K562 (cell line): ENCODE results near the gene TRPM6. TPM values are rescaled to one million over a fixed set of nuclear protein-coding genes. Genes with fewer than 3 reads are reported as not detected.

Experiments
- MEF2A ChIP-seq: IDR thresholded peaks from 2 replicates; pipeline ENCODE4 v1.6.1; 2011; ENCODE audit warnings: low read depth, mild to moderate bottlenecking, low read length, moderate library complexity; ENCODE audit not compliant: control insufficient read depth
- ZNF384 ChIP-seq: IDR thresholded peaks from 2 replicates; pipeline ENCODE4 v1.6.1; 2012; ENCODE audit warnings: low read depth, low read length, improper control_type of control experiment
- polyA plus RNA-seq, 8 experiments: library from polyadenylated mRNA; depleted of rRNA in 4 of 8; stranded (reverse) in 5 of 8; unstranded in 3 of 8; fragments of >200 nt; fragmentation: Nextera tagmentation in 2 of 8; fragmentation: Illumina TruSeq in 1 of 8; extraction: Ambion mirVana in 2 of 8; extraction: Trizol in 1 of 8; gene quantifications; 2 replicates each; pipeline versions ENCODE4 v1.2.1 to v1.2.3, GENCODE V29; 2011 to 2014; ENCODE audit warnings: inconsistent platforms in 1 of 8, missing spikeins in 1 of 8
- total RNA-seq, 7 experiments: library from RNA; depleted of rRNA in 6 of 7; stranded (reverse); fragments of >200 nt in 6 of 7; fragmentation: Illumina TruSeq in 2 of 7; extraction: Trizol in 2 of 7; gene quantifications; 2 replicates each; pipeline versions ENCODE4 v1.2.1 to v1.2.3, GENCODE V29; 2011 to 2021; ENCODE audit warnings: low replicate concordance in 1 of 7
- TF ChIP-seq, protein P1 (sequence below), 2 experiments: fragments of 450-650 bp; formaldehyde crosslinking in 1 of 2; IDR thresholded peaks; 2 replicates each; pipeline versions ENCODE4 v1.4.0 to v1.6.1; 2014 to 2020; ENCODE audit warnings: mild to moderate bottlenecking in 2 of 2, borderline replicate concordance in 1 of 2, low read depth in 1 of 2
- TF ChIP-seq, protein P2 (sequence below), 3 experiments: IDR thresholded peaks in 2 of 3; conservative IDR thresholded peaks in 1 of 3; 2 replicates each; pipeline ENCODE4 v1.5.1; 2011 to 2012; ENCODE audit warnings: low read length in 3 of 3, mild to moderate bottlenecking in 3 of 3, control low read depth in 2 of 3, improper control_type of control experiment in 1 of 3, inconsistent platforms in 1 of 3, low read depth in 1 of 3, mixed read lengths in 1 of 3, moderate library complexity in 1 of 3; ENCODE audit not compliant: insufficient read depth in 2 of 3

Gene TRPM6
- total and polyA plus RNA-seq, 9 of the 15 experiments (the other 6 are each of a cell fraction or from before 2014, with no cell fraction given) = 0.03 to 0.16 (median 0.09) TPM

DNA sequence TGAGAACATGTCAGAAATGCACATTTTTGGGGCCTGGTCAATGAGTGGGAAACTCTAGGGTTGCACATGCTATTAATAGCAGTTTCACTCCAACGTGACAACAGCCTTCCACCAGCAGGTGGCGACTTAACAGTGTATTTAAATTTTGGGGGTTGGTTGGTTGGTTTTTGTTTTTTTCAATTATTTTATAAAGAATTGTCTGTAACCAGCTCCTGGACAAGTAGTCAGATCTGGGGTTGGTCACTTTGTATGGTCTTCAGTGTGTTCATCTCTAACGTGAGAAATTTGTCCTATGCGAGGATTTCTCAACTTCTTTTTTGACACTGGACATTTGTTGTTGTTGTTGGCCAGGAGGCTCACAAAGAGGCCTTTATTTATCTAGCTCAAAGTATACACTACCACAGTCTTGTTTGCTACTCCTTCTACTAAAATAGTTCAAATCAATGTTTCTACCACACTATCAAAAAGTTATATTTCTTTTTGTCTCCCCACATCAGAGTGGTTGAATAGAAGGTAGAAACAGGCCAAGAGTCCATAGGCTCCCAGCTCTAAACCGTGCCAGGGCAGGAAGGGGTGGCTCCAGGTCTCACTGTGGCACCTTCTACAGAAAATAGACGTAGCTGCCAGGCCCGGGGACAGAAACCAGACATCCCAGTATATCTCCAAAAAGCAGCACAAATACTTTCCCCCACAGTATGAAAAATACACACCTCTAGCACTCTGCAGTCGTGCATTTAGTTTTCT, 110.4 kb downstream of the TRPM6 start (continued):
- TF ChIP-seq, protein P1, sequence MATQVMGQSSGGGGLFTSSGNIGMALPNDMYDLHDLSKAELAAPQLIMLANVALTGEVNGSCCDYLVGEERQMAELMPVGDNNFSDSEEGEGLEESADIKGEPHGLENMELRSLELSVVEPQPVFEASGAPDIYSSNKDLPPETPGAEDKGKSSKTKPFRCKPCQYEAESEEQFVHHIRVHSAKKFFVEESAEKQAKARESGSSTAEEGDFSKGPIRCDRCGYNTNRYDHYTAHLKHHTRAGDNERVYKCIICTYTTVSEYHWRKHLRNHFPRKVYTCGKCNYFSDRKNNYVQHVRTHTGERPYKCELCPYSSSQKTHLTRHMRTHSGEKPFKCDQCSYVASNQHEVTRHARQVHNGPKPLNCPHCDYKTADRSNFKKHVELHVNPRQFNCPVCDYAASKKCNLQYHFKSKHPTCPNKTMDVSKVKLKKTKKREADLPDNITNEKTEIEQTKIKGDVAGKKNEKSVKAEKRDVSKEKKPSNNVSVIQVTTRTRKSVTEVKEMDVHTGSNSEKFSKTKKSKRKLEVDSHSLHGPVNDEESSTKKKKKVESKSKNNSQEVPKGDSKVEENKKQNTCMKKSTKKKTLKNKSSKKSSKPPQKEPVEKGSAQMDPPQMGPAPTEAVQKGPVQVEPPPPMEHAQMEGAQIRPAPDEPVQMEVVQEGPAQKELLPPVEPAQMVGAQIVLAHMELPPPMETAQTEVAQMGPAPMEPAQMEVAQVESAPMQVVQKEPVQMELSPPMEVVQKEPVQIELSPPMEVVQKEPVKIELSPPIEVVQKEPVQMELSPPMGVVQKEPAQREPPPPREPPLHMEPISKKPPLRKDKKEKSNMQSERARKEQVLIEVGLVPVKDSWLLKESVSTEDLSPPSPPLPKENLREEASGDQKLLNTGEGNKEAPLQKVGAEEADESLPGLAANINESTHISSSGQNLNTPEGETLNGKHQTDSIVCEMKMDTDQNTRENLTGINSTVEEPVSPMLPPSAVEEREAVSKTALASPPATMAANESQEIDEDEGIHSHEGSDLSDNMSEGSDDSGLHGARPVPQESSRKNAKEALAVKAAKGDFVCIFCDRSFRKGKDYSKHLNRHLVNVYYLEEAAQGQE (IDR thresholded peaks at IDR 0.05; ENCODE audit: borderline replicate concordance) = peak; percentile 54; the same call in 1 of the 2 replicates
- TF ChIP-seq, protein P1 (CRISPR knock-in tag; IDR thresholded peaks at IDR 0.05; ENCODE audit: low read depth) = no peak
- TF ChIP-seq MEF2A = peak; percentile 92
- TF ChIP-seq, protein P2, sequence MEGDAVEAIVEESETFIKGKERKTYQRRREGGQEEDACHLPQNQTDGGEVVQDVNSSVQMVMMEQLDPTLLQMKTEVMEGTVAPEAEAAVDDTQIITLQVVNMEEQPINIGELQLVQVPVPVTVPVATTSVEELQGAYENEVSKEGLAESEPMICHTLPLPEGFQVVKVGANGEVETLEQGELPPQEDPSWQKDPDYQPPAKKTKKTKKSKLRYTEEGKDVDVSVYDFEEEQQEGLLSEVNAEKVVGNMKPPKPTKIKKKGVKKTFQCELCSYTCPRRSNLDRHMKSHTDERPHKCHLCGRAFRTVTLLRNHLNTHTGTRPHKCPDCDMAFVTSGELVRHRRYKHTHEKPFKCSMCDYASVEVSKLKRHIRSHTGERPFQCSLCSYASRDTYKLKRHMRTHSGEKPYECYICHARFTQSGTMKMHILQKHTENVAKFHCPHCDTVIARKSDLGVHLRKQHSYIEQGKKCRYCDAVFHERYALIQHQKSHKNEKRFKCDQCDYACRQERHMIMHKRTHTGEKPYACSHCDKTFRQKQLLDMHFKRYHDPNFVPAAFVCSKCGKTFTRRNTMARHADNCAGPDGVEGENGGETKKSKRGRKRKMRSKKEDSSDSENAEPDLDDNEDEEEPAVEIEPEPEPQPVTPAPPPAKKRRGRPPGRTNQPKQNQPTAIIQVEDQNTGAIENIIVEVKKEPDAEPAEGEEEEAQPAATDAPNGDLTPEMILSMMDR (IDR thresholded peaks at IDR 0.05 in 2 of 3, conservative IDR thresholded peaks at IDR 0.05 in 1 of 3; ENCODE audit: insufficient read depth in 2 of 3, low read depth in 1 of 3, low read length in 3 of 3) = peak; percentile 52 to 71 (median 56); a peak in 4 of 6 replicates
- peak; percentile 62; the same call in 1 of the 2 replicates for TF ChIP-seq ZNF384
